ENCODE data around the gene LAMP2.
"Not testable (repeated sequence)": the region's sequence is repeated elsewhere in the genome, so short reads cannot be mapped to it uniquely, and the experiment has no call there.

The LAMP2 gene

DNA sequence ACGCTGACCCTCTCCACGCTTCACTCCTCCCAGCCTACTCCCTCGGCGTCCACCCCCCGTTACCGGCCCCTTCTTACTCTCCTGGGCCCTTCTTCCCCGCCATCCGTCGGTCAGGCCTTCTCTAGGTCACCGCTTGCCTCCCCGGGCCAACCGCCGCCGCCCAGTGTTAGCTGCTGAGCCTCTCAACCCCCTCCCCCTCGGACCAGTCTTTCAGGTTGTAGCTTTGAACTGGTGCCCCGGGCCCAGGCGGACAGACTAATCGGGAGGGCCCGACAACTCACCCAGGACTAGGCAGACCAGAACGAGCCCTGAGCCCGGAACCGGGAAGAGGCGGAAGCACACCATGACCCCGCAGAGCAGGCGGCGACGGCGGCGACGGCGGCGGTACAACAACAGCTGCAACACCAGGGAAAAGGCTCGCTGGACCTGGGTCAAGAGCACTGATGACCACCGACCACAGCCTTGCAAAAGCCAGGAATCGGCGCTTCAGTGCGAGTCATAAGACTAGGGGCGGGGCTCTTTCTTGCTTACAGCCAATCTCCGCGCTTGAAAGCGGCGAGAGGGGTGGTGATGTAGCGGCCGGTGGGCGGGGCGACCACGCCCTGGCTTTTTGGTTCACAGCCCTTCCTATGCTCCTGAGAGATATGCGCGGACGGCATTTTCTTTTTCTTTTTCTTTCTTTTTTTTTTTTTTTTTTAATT, at the start of gene LAMP2:
Gene LAMP2 (minus strand): TSS at position 472 of the 701 bp plus-strand sequence. CDS start 127 bp downstream, at position 345.
- peak; percentile 56 for DNase-seq

DNA sequence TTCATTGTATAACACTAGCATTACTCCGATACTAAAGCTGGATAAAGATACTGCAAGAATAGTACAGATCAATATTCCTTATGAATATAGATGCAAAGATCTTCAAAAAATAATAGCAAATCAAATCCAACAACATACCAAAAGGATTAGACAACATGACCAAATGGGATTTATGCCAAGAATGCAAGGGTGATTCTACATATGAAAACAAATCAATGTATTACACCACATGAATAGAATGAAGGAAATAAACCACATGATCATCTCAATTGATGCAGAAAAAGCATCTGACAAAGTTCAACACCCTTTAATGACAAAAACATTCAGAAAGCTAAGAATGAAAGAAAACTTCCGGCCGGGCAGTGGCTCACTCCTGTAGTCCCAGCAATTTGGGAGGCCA, 48.8 kb upstream of the LAMP2 start:
- DNase-seq: no peak

DNA sequence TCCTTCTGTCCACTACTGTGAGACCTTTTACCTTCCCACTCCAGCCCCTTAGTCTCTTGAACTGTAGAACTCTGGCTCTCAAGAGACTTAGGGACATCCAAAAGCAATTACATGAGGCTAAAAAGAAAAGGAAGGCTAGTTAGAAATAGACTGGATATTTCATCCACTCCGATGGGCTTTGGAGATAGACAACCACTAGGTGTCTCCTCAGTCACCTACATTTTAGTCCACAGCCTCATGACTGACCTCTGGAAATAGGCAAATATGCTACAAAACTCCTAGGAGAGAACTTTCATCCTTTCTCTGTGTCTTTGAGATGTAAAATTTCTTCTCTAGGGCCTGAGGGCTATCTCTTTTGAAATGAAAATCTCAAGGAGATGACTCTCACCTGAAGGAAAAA, 45.1 kb upstream of the LAMP2 start:
- DNase-seq: no peak

DNA sequence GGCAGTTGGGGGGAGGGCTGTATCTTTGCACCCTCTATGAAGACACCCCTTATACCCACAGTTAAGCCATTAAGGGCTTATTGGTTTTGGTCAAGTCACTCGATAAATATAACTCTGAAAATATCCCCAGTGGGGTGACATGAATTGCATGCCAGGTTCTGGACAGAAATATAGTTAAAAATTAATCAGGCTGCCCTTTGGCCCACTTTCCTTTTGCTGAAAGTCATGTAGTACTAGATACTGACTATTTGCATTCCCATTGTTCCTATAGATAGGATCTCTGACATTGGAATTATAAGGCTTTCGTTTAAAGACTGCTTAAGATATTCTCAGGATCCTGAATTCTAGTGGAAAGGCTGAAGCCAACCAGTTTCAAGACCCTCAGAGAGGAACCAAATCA, 43.5 kb upstream of the LAMP2 start:
- DNase-seq: no peak

DNA sequence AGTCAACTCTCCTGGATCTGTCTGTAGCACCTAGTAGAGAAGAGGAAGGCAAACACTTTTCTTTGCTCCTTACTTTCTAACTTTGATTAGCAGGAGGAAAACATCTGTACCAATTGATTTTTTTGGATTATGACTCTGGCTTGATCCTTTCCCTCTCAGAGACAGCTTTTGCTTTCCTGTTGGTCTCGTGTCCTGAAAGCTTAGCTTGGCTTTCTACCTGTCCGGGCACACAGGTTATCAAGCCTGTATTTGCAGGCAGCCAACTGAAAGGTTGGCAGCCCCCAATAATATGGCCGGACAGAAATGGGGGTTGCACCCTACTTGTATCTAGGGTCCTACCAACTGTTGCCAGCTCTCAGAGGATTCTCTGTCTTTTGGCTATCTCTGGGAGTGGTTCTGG, 43.1 kb upstream of the LAMP2 start:
- no peak for DNase-seq

DNA sequence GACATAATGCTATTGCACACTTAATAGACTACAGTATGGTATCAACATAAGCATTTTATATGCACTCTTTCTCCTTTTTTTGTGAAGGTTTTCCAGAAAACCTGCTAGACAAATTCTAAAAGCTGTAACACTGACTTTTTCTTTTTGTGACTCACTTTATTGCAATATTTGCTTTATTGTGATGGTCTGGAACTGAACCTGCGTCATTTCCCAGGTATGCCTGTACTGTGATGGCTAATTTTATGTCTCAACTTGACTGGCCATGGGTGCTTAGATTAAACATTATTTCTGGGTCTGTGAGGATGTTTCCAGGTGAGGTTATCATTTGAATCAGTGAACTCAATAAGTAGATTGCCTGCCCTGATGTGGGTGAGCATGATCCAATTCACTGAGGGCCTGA, 35.5 kb upstream of the LAMP2 start:
- DNase-seq: no peak

DNA sequence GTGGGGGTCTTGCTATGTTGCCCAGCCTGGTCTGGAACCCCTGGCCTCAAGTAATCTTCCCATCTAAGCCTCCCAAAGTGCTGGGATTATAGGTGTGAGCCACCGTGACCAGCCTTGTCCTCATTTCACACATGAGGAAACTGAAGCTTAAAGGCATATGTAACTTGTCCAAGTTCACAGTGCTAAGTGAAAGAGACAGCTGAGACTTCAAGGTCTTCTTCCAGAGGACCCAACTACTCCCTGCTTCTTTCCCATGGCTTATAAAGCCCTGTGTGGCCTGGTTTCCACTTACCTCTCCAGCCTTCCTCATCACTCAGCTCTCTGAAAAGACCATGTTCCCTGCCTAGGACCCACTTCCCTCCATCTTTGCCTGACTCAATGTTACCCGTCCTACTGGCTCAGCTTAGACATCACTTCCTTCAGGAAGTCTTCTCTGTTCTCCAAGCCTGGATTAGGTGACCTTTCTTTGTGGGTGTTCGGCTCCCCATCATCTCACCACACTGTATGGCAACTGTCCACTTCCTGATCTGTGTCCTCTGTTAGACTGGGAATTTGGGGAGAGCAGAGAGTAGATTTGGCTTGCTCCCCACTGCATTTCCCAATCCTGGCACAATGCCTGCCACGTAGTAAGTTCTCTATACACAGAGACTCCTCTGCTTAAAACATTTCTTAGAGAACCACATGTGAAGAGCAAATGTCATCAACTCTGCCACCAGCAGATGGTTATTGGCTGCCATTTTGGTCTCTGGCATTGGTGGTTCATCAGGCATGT, 30.4 kb upstream of the LAMP2 start:
- no peak for DNase-seq

DNA sequence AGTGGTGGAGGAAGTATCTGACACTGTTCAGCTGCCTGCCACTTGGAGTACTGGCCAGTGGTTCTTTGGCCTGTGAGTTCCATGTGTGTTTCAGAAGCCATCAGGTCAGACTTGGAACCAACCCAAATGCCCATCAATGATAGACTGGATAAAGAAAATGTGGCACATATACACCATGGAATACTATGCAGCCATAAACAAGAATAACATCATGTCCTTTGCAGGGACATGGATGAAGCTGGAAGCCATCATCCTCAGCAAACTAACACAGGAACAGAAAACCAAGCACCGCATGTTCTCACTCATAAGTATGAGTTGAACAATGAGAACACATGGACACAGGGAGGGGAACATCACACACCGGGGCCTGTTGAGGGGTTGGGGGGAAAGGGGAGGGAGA, 21.0 kb upstream of the LAMP2 start:
- DNase-seq: not testable (repeated sequence)

DNA sequence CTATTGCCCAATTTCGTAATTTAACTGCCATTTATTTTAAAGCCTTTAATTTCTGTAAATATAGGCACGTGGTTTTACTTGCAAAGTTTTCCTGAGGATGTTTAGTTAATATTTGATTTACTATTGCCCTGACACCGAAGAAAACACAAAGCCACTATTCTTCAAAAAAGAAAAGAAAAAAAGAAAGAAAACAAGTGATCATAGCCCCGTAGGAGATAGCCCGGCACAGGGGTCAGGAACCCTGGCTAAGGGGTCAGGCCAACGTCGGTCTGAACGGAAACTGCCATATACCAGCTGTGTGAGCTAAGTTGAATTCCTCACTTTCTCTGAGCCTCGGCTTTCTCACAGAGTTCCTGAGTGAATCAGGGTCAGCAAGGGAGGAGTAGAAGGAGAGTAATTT, 17.7 kb upstream of the LAMP2 start:
- DNase-seq: no peak

DNA sequence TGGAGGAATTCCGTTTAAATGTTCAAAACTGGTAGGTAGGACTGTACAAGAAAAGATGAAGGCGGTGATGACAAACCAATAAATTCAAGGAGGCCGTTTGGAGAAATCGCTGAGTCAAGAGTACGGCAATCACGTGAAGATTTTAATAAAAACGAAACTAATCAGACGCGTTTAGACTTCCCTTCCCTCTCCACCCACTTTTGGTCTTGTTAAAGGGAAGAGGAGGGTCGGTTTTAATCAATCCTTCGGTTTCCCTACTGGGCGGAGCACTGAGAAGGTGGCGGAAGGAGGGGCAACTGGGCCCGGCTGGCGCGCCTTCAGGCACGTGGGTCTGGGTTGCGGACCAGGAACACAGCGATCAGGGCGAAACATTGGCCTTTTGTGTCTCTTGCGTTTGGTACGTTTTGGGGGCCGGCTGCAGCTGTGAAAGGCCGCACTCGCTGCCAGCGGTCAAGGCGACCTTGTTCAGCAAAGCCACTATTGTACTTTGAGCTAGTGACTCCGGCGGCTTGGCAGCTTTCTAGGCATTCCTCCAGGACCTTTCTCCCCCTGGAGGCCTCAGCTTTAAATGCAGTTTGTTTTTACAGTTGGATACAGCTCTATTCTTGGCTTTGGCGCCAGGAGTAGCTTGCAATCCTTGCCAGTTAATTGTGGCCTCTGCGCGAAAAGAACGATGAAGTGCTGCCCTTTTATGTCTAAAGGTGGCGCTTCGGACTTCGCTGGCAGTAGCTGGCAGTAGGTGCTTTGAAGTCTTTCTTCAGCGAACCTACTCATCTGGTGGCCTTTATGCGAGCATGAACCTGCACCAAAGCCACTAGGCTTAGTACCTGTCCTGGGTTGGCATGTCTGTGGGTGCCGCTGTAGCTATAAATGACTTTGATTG, 16.8 kb upstream of the LAMP2 start:
- DNase-seq: peak; percentile 82

DNA sequence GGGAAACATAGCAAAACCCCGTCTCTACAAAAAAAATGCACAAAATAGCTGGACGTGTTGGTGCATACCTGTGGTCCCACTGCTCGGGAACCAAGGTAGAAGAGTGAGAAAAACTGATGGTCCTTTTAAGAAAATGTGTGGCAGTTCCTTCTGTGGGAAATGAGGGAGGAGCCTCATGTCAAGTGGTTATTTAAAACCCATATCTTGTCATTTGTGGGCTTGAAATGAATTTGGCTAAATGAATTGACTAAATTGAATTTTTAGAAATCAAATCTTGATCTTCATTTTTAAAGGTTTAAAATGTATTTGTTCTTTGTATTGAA, 16.2 kb upstream of the LAMP2 start:
- DNase-seq: no peak

DNA sequence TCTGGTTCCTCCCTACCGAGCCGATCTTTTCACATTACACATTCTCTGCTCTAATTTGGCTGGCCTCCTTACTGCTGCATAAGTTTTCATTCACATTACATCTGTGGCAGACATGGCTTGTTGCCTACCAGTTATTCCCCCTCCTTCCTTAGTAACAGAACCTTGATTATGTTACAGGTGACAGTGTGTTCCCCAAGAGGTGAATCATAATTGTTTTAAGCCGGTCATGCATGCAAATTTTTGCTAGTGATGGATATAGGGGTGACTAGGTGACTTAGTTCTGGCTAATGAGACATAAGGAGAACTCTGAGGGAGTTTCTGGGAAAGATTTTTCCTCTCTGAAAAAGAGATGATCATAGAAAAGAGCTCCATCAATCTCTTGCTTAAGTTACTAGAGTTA, 8.4 kb upstream of the LAMP2 start:
- DNase-seq: no peak

DNA sequence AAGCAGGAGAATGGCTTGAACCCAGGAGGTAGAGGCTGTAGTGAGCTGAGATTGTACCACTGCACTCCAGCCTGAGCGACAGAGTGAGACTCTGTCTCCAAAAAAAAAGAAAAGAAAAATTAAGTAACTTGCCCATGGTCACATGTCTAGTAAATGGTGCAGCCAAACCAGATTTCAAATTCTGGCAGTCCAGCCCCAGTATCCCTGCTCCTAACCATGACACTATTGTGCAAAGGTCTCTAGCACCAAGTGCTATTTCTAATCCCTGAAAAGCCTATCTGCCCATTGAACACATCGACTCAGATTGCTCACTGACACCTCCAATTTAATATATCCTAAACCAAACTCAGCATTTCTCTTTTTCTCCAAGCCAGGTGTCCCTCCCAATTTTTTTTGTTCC, 7.6 kb upstream of the LAMP2 start:
- no peak for DNase-seq

DNA sequence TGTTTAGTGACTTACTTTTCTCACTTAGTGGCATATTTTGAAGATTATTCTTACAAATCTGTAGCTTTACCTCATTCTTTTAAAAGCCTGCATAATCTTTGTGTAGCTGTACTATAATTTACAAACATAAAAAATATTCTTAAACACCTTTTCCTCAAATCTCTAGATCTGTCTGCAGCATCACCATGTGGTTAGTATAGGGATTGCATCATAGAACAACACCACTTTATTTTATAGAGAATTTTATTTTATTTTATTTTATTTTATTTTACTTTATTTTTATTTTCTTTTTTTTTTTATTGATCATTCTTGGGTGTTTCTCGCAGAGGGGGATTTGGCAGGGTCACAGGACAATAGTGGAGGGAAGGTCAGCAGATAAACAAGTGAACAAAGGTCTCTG, 6.4 kb upstream of the LAMP2 start:
- DNase-seq: not testable (repeated sequence)

DNA sequence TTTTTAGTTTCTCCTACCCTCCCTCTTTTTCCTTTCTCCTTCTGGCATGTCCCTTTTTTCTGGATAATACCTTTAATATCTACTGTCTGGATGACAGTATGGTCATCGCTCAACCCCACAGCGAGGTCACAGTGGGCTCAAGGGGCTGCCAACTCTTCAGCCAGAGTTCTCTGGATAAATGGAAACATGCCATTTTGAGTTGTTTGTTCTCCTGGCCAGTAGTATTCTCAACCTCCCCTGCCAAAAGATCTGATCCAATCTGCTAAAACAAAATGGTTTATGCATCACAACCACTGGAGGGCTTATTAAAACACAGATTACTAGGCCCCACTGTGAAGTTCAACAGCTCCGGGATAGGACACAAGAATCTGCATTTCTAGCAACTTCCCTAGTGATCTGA, 5.0 kb upstream of the LAMP2 start:
- DNase-seq: no peak

DNA sequence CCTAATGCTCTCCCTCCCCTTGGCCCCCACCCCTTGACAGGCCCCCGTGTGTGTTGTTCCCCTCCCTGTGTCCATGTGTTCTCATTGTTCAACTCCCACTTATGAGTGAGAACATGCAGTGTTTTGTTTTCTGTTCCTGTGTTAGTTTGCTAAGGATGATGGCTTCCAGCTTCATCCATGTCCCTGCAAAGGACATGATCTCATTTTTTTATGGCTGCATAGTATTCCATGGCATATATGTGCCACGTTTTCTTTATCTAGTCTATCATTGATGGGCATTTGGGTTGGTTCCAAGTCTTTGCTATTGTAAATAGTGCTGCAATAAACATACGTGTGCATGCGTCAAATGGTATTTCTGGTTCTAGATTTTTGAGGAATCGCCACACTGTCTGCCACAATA, 561 bp upstream of the LAMP2 start:
- not testable (repeated sequence) for DNase-seq

DNA sequence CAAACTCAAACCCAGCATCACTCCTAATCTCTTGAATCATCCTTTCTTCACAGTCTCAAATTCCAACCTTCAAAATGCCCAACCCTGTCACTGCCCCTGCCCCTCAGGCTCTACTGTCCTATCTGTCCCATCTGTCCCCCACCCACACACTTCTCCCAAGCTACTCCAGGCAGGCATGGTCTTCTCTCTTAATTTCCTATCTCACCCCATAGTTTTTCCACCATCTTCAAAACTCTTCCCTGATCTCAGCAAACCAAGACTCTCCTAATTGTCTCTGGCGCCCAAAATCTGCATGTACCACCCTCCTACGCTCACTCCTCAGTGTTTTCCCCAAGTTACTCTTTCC, 644 bp downstream of the LAMP2 start:
- no peak for DNase-seq

DNA sequence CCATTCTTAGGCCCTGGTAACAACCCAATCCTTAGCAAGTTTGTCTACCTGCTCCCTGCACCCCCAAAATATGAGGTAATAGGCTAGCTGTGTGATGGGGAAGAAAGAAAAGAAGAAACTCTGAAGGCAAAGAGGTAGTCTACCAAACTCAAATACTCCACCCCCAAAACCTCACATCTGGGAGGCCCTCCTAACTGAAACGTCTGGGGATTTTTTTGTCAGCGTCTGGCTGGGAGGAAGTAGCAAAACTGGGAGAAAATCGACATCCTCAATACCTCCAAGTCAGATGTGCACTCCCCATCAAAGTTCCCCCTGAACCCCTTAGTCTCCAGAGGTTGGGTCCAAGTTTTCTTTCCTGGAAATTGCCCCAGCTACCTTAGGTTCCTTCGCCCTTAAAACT, 1.0 kb downstream of the LAMP2 start:
- peak; percentile 1 for DNase-seq

DNA sequence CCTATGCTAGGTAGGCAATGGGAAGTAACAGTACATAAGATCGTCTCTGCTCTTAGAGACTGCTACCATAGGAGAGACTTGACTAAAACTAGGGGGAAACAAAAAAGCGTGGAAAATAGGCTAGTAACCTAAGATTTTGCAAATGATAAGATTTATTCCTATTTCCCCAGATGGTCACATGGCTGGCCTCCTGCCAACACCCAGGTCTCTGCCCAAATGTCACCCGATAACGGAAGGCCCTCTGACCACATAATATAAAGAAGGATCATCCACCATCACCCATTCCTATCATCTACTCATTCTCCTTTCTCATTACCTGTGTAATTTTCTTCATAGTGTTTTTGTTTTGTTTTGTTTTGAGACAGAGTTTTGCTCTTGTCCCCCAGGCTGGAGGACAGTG, 4.7 kb downstream of the LAMP2 start:
- DNase-seq: peak; percentile 23

DNA sequence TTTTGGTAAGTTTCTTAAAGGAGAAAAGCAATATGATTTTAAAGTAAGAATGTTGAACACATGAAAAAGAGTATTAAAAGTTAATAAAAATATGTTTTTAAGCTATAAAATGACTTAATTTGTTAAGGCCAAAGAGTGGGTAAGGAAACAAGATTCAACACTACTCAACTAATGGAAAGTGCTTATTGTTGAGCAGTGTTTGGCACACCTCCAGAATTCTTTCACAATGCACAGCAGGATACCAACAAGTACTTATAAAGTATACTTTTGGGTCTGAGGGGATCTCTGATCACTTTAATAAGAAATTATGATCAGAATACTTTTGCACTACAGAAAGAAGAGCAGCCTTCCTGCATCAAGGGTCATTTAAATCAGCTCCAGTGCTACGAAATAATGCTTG, 5.9 kb downstream of the LAMP2 start:
- peak; percentile 1 for DNase-seq

DNA sequence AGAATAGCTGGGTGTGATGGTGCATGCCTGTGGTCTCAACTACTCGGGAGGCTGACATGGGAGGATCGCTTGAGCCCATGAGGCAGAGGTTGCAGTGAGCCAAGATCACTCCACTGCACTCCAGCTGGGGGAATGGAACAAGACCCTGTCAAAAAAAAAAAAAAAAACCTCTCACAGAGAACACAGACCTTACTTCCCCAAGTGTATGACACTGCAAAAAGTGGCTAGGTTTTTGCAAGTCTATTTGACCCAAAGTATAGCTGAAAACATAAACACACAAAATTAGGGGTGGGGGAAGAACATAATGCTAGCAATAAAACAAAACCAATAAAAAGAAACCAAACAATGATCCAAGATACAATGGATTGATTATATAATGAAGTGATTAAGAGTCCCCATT, 6.7 kb downstream of the LAMP2 start:
- DNase-seq: peak; percentile 21

DNA sequence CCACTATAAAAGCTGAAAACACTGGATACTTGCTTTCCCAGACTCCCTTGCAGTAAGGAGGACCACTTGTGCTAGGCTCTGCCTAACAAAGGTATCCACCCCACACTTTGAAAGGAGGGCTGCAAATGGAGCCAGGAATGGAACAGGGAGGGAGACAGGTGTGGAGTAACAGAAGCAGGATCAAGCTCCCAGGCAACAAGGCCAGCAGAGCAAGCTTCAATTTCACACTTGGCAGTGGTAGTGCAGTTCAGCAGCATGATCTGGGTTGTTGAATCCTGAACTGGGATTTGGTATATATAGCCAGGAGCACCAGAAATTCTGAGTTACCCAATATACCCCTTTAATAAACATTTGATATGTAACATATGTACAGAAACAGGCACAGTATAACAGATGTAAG, 9.8 kb downstream of the LAMP2 start:
- no peak for DNase-seq

DNA sequence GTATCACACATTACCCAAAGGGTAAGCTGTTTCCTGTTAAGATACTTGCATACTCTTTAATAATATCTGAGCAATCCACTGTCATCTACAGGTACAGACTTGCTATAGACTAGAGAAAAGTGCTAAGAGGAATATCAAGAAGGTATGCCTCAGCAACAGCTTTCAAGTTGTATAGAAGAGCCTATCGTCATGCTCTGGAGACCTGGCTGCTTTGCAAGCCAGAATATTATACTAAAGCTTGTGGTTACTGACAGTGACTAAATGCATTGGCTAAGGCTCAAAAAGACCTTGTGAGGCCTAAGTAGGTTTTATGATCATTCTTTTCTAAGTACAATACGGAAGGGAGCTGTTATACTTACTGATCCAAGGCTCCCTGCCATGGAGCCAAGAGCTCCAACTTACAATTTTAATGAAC, 11.3 kb downstream of the LAMP2 start:
- peak; percentile 75 for DNase-seq

DNA sequence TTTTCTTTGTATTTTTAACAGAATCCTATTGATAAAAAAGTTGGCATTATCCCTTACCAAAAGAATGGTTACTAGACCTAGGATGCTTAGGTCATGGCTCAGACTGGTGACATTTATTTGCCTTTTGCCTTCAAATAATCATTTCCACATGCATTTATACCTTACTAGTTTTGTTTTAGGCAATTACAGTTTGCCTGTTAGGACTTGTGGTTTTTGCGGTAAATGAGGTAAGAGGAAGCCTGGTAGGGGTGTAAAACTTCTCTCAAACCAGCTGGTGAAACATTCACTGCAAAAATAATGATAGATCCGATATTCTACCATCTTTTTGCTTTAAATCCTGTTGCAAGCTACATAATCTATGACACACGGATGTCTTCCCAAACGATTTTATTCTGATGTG, 12.1 kb downstream of the LAMP2 start:
- peak; percentile 73 for DNase-seq
